Uterus (tissue), 4 donors: ENCODE measurements around the gene STK33. TPM values are rescaled to one million over a fixed set of nuclear protein-coding genes. Genes with fewer than 3 reads are reported as not detected.

Source experiments
- DNase-seq, 2 donors: peaks; one replicate each; pipeline ENCODE4 v3.0.0-alpha.2; 2019 to 2020
- H3K27ac ChIP-seq, 2 donors: fragments of 200-600 bp; sonication (generic); 1 replicate in 1 of 2; 2 replicates in 1 of 2; pipeline ENCODE4 v1.5.1; 2016 to 2018
- H3K27me3 ChIP-seq, 2 donors: fragments of 200-600 bp; sonication (generic); one replicate each; pipeline ENCODE4 v1.5.1; 2018 to 2019; ENCODE audit warnings: control low read depth in 1 of 2
- H3K36me3 ChIP-seq, 2 donors: fragments of 200-600 bp; sonication (generic); one replicate each; pipeline ENCODE4 v1.5.1; 2019; ENCODE audit warnings: control low read depth in 1 of 2
- H3K4me1 ChIP-seq, 2 donors: fragments of 200-600 bp; sonication (generic); one replicate each; pipeline ENCODE4 v1.5.1; 2018 to 2019; ENCODE audit warnings: control low read depth in 1 of 2
- H3K4me3 ChIP-seq, 2 donors: fragments of 200-600 bp; sonication (generic); 1 replicate in 1 of 2; 2 replicates in 1 of 2; pipeline ENCODE4 v1.5.1; 2018 to 2019; ENCODE audit warnings: mild to moderate bottlenecking in 1 of 2
- H3K9me3 ChIP-seq, 2 donors: fragments of 200-600 bp; sonication (generic); one replicate each; pipeline ENCODE4 v1.5.1; 2019; ENCODE audit warnings: control low read depth in 1 of 2
- CTCF ChIP-seq, 4 experiments: fragments of 200-600 bp in 2 of 4; fragments of 450-650 bp in 2 of 4; sonication (generic) in 2 of 4; IDR thresholded peaks; one replicate each; pipeline ENCODE4 v1.5.1; 2016 to 2019; ENCODE audit warnings: antibody characterized with exemption in 4 of 4, mild to moderate bottlenecking in 2 of 4, moderate library complexity in 1 of 4
- POLR2A ChIP-seq, 2 donors: fragments of 450-650 bp; IDR thresholded peaks; one replicate each; pipeline ENCODE4 v1.6.1; 2016; ENCODE audit warnings: antibody characterized with exemption in 2 of 2, mild to moderate bottlenecking in 1 of 2, moderate library complexity in 1 of 2
- intact Hi-C: fragments of 100-400 bp; cut with DNase I; formaldehyde crosslinking; loops from one replicate; pipeline ENCODE4 v1.15.1; 2023; ENCODE audit warnings: low total_unique reads
- total RNA-seq, 4 donors: library from RNA; depleted of rRNA in 3 of 4; stranded (reverse); fragments of >200 nt in 3 of 4; gene quantifications; one replicate each; pipeline versions ENCODE4 v1.1.0 to v1.2.4, GENCODE V29; 2014 to 2023
- donor health status: DM: yes; HTN: yes; CAD: no.

The STK33 gene
- total RNA-seq, 4 donors from 2014 or later, result 12.4 to 30.7 (median 30.2) TPM

GRCh38 chr11:8356216-8356615 is 237.8 kb downstream of the STK33 start:
- intact Hi-C loops, result no loop called here
- Histone ChIP-seq H3K36me3 (no peaks in the 10 kb centered on the region), H3K27me3 (no peaks in the 10 kb centered on the region), H3K4me3 (no peak overlapping the region), H3K9me3 (no peaks in the 10 kb centered on the region), H3K4me1 (no peaks in the 10 kb centered on the region), H3K27ac (no peak overlapping the region)
- DNase-seq, result no peak
- no peak for TF ChIP-seq CTCF (IDR thresholded peaks at IDR 0.05)
- TF ChIP-seq POLR2A (IDR thresholded peaks at IDR 0.05), result no peak

GRCh38 chr11:8355416-8355742 is 238.6 kb downstream of the STK33 start:
- H3K9me3 ChIP-seq, result no peaks in the 10 kb centered on the region
- no peaks in the 10 kb centered on the region for H3K4me1 ChIP-seq
- no peaks in the 10 kb centered on the region for H3K36me3 ChIP-seq
- no peaks in the 10 kb centered on the region for H3K27me3 ChIP-seq
- TF ChIP-seq CTCF (IDR thresholded peaks at IDR 0.05), result no peak
- no peak for TF ChIP-seq POLR2A (IDR thresholded peaks at IDR 0.05)
- no peak for DNase-seq
- no peak overlapping the region for H3K4me3 ChIP-seq
- no peak overlapping the region for H3K27ac ChIP-seq
- intact Hi-C loops, result no loop called here

- TF ChIP-seq POLR2A (IDR thresholded peaks at IDR 0.05) (no peak), CTCF (IDR thresholded peaks at IDR 0.05) (no peak)
- intact Hi-C loops, result no loop called here
- Histone ChIP-seq H3K4me3 (no peak overlapping the region), H3K27ac (no peak overlapping the region), H3K27me3 (no peaks in the 10 kb centered on the region), H3K9me3 (no peaks in the 10 kb centered on the region), H3K4me1 (no peaks in the 10 kb centered on the region), H3K36me3 (no peaks in the 10 kb centered on the region)
- no peak for DNase-seq
Measured at GRCh38 chr11:8354622-8355415, 239.2 kb downstream of the STK33 start.

- Histone ChIP-seq H3K9me3 (no peaks in the 10 kb centered on the region), H3K4me3 (no peak overlapping the region), H3K4me1 (no peaks in the 10 kb centered on the region), H3K27me3 (no peaks in the 10 kb centered on the region), H3K27ac (no peak overlapping the region), H3K36me3 (no peaks in the 10 kb centered on the region)
- TF ChIP-seq POLR2A (IDR thresholded peaks at IDR 0.05) (no peak), CTCF (IDR thresholded peaks at IDR 0.05) (no peak)
- no peak for DNase-seq
- intact Hi-C loops, result no loop called here
Measured at GRCh38 chr11:8352876-8353505, 241.0 kb downstream of the STK33 start.

- Histone ChIP-seq H3K36me3 (no peaks in the 10 kb centered on the region), H3K4me1 (no peaks in the 10 kb centered on the region), H3K4me3 (no peak overlapping the region), H3K27ac (no peak overlapping the region), H3K27me3 (no peaks in the 10 kb centered on the region), H3K9me3 (no peaks in the 10 kb centered on the region)
- DNase-seq, result no peak
- intact Hi-C loops, result no loop called here
- no peak for TF ChIP-seq POLR2A (IDR thresholded peaks at IDR 0.05)
- TF ChIP-seq CTCF (IDR thresholded peaks at IDR 0.05), result no peak
Measured at GRCh38 chr11:8352103-8352875, 241.7 kb downstream of the STK33 start.
